ENCODE data around the gene CYSRT1. TPM values are rescaled to one million over a fixed set of nuclear protein-coding genes. Genes with fewer than 3 reads are reported as not detected.
A peak's percentile ranks its signal among the peaks of the same experiment; 100 is the strongest.

CYSRT1 gene
- total and polyA plus RNA-seq, 2 donors (not counting 1 experiment from before 2014, with no cell fraction given) = 0.22 to 0.51 TPM

- H3K79me2 ChIP-seq (ENCODE audit: control insufficient read depth, insufficient read depth, low read length) = peaks cover 3% of the 10 kb centered on the region
- no peak overlapping the region for H2AFZ ChIP-seq (ENCODE audit: insufficient read depth, low read depth, low read length, poor library complexity, severe bottlenecking)
- H3K27ac Mint-ChIP-seq = no peak overlapping the region
- H3K27me3 ChIP-seq (replicated peaks in 1 of 4; ENCODE audit: control extremely low read depth in 1 of 4, control insufficient read depth in 3 of 4, insufficient read depth in 4 of 4, low read length in 3 of 4) = no peaks in the 10 kb centered on the region
- H3K4me2 ChIP-seq (replicated peaks; ENCODE audit: low read depth, low read length, poor library complexity, severe bottlenecking) = peak overlapping the region; percentile 19
- no peak for DNase-seq
- no peaks in the 10 kb centered on the region for H3K36me3 ChIP-seq (replicated peaks in 1 of 2; ENCODE audit: control extremely low read depth in 1 of 2, control insufficient read depth in 1 of 2, extremely low read depth in 1 of 2, insufficient read depth in 2 of 2, low read length in 1 of 2)
- no peaks in the 10 kb centered on the region for H3K9me3 Mint-ChIP-seq (ENCODE audit: insufficient read depth)
- H3K4me1 Mint-ChIP-seq = peaks cover 4% of the 10 kb centered on the region
- no peaks in the 10 kb centered on the region for H3K27me3 Mint-ChIP-seq
- no peak overlapping the region for H3K4me3 Mint-ChIP-seq
- ATAC-seq (ENCODE audit: low read depth) = no peak
- no peaks in the 10 kb centered on the region for H4K20me1 ChIP-seq (ENCODE audit: control insufficient read depth, insufficient read depth, low read length, poor library complexity, severe bottlenecking)
- H3K4me3 ChIP-seq (ENCODE audit: control extremely low read depth in 1 of 5, extremely low read depth in 1 of 5, insufficient read depth in 1 of 5, low read depth in 2 of 5, low read length in 4 of 5) = no peak overlapping the region
- no peaks in the 10 kb centered on the region for H3K9me3 ChIP-seq (ENCODE audit: control extremely low read depth in 1 of 3, control insufficient read depth in 2 of 3, insufficient read depth in 1 of 3, low read length in 2 of 3)
- POLR2A ChIA-PET = no interaction called here
- TF ChIP-seq EZH2 (IDR thresholded peaks at IDR 0.05; ENCODE audit: borderline replicate concordance, insufficient read depth, low read depth, low read length, poor library complexity, severe bottlenecking) (no peak), CTCF (IDR thresholded peaks at IDR 0.05) (no peak)
- CTCF ChIA-PET = no interaction called here
- H3K27ac ChIP-seq (ENCODE audit: low read length in 2 of 2) = no peak overlapping the region
- intact Hi-C loops (cut with micrococcal nuclease) = no loop called here
- peaks cover under 1 to 7% of the 10 kb centered on the region in 2 donors for H3K4me1 ChIP-seq (ENCODE audit: control insufficient read depth in 2 of 2, insufficient read depth in 2 of 2, low read length in 2 of 2)
- no peak overlapping the region for H3K9ac ChIP-seq (ENCODE audit: low read length)
- 92% methylated on average over 34 of the region's 36 CpGs for WGBS (ENCODE audit: insufficient coverage)
Observed at GRCh38 chr9:137217276-137218211, 7.4 kb upstream of the CYSRT1 start.

GRCh38 chr9:137218212-137218753 is 6.7 kb upstream of the CYSRT1 start:
- Histone ChIP-seq H3K4me1 (ENCODE audit: control insufficient read depth in 2 of 2, insufficient read depth in 2 of 2, low read length in 2 of 2) (peaks cover 6 to 13% of the 10 kb centered on the region in 2 donors), H3K9me3 (ENCODE audit: control extremely low read depth in 1 of 3, control insufficient read depth in 2 of 3, insufficient read depth in 1 of 3, low read length in 2 of 3) (no peaks in the 10 kb centered on the region), H3K4me2 (replicated peaks; ENCODE audit: low read depth, low read length, poor library complexity, severe bottlenecking) (no peak overlapping the region), H3K27ac (ENCODE audit: low read length in 2 of 2) (no peak overlapping the region), H3K9ac (ENCODE audit: low read length) (no peak overlapping the region), H4K20me1 (ENCODE audit: control insufficient read depth, insufficient read depth, low read length, poor library complexity, severe bottlenecking) (no peaks in the 10 kb centered on the region), H3K36me3 (replicated peaks in 1 of 2; ENCODE audit: control extremely low read depth in 1 of 2, control insufficient read depth in 1 of 2, extremely low read depth in 1 of 2, insufficient read depth in 2 of 2, low read length in 1 of 2) (no peaks in the 10 kb centered on the region), H2AFZ (ENCODE audit: insufficient read depth, low read depth, low read length, poor library complexity, severe bottlenecking) (no peak overlapping the region), H3K4me3 (ENCODE audit: control extremely low read depth in 1 of 5, extremely low read depth in 1 of 5, insufficient read depth in 1 of 5, low read depth in 2 of 5, low read length in 4 of 5) (no peak overlapping the region), H3K27me3 (replicated peaks in 1 of 4; ENCODE audit: control extremely low read depth in 1 of 4, control insufficient read depth in 3 of 4, insufficient read depth in 4 of 4, low read length in 3 of 4) (no peaks in the 10 kb centered on the region), H3K79me2 (ENCODE audit: control insufficient read depth, insufficient read depth, low read length) (peaks cover 3% of the 10 kb centered on the region)
- intact Hi-C loops (cut with micrococcal nuclease) = no loop called here
- 96% methylated on average over 30 of the region's 30 CpGs for WGBS (ENCODE audit: insufficient coverage)
- no peaks in the 10 kb centered on the region for H3K9me3 Mint-ChIP-seq (ENCODE audit: insufficient read depth)
- no peak overlapping the region for H3K4me3 Mint-ChIP-seq
- CTCF ChIA-PET = interaction anchor here (0.7 kb wide), 1 partner anchor 14 kb away, joined by 7 read pairs; no protein-coding TSS in a partner anchor
- peaks cover 10% of the 10 kb centered on the region for H3K4me1 Mint-ChIP-seq
- ATAC-seq (ENCODE audit: low read depth) (no peak), DNase-seq (no peak)
- TF ChIP-seq CTCF (IDR thresholded peaks at IDR 0.05) (no peak), EZH2 (IDR thresholded peaks at IDR 0.05; ENCODE audit: borderline replicate concordance, insufficient read depth, low read depth, low read length, poor library complexity, severe bottlenecking) (no peak)
- POLR2A ChIA-PET = no interaction called here
- H3K27me3 Mint-ChIP-seq = no peaks in the 10 kb centered on the region
- H3K27ac Mint-ChIP-seq = no peak overlapping the region
